GM11168 (cell line): ENCODE measurements around the gene CNOT11.
"Not testable (repeated sequence)": the region's sequence is repeated elsewhere in the genome, so short reads cannot be mapped to it uniquely, and the experiment has no call there.

Experiments used
- in situ Hi-C: fragments of 300-500 bp; cut with MboI; formaldehyde crosslinking; loops from one replicate; pipeline ENCODE4 v1.12.0; 2022; ENCODE audit warnings: low sequenced_read_pairs; ENCODE audit not compliant: unreplicated experiment

Gene CNOT11

GRCh38 chr2:101306410-101306809 is 53.7 kb downstream of the CNOT11 start:
- in situ Hi-C loops, result no loop called here

- in situ Hi-C loops, result no loop called here
Measured at GRCh38 chr2:101307503-101307902, 54.8 kb downstream of the CNOT11 start.

GRCh38 chr2:101307950-101308431 is 55.3 kb downstream of the CNOT11 start:
- in situ Hi-C loops, result no loop called here

GRCh38 chr2:101308432-101309210 is 55.9 kb downstream of the CNOT11 start, which contains the start of gene RNF149:
TSS of gene RNF149 (minus strand) at chr2:101308701. CDS start at chr2:101308588, 113 bp downstream.
- in situ Hi-C loops, result no loop called here

- in situ Hi-C loops, result no loop called here
Measured at GRCh38 chr2:101310090-101310833, 57.6 kb downstream of the CNOT11 start.

GRCh38 chr2:101310834-101311695 is 58.4 kb downstream of the CNOT11 start:
- in situ Hi-C loops, result no loop called here

GRCh38 chr2:101311696-101312017 is 59.0 kb downstream of the CNOT11 start:
- in situ Hi-C loops, result no loop called here

GRCh38 chr2:101316568-101316967 is 63.9 kb downstream of the CNOT11 start:
- in situ Hi-C loops, result not testable (repeated sequence)
